Glomerular visceral epithelial cell (primary cell): ENCODE measurements around the gene HES5.

Experiments
- DNase-seq: peaks from one replicate; pipeline ENCODE4 v3.0.0-alpha.2; 2016; ENCODE audit errors: extremely low spot score

Gene HES5

GRCh38 chr1:2530513-2531361 is 674 bp upstream of the HES5 start:
- DNase-seq = no peak

- no peak for DNase-seq
These were observed 888 bp downstream of the HES5 start for GRCh38 chr1:2528966-2529783.

- DNase-seq = no peak
These were observed 1.5 kb downstream of the HES5 start for GRCh38 chr1:2528611-2528965.

GRCh38 chr1:2528016-2528415 is 2.0 kb downstream of the HES5 start:
- DNase-seq = no peak

GRCh38 chr1:2527556-2527860 is 2.6 kb downstream of the HES5 start:
- no peak for DNase-seq

GRCh38 chr1:2526824-2527555 is 3.1 kb downstream of the HES5 start:
- peak; percentile 38 for DNase-seq

- DNase-seq = peak; percentile 89
These were observed 3.9 kb downstream of the HES5 start, which contains the start of gene PANK4 for GRCh38 chr1:2525920-2526823. TSS of gene PANK4 (minus strand) at chr1:2526596. CDS start at chr1:2526587, 9 bp downstream.

GRCh38 chr1:2525572-2525919 is 4.5 kb downstream of the HES5 start:
- DNase-seq = no peak

- DNase-seq = no peak
These were observed 6.0 kb downstream of the HES5 start for GRCh38 chr1:2523891-2524609.

- DNase-seq = no peak
These were observed 6.7 kb downstream of the HES5 start for GRCh38 chr1:2523191-2523890.

- no peak for DNase-seq
These were observed 7.8 kb downstream of the HES5 start for GRCh38 chr1:2522230-2522629.

- DNase-seq = no peak
These were observed 9.3 kb downstream of the HES5 start for GRCh38 chr1:2520806-2521205.

GRCh38 chr1:2520206-2520605 is 9.9 kb downstream of the HES5 start:
- no peak for DNase-seq

GRCh38 chr1:2519729-2520128 is 10.3 kb downstream of the HES5 start:
- DNase-seq = no peak

- no peak for DNase-seq
These were observed 10.9 kb downstream of the HES5 start for GRCh38 chr1:2519029-2519685.

- DNase-seq = no peak
These were observed 11.5 kb downstream of the HES5 start for GRCh38 chr1:2518528-2518927.

GRCh38 chr1:2517966-2518365 is 12.1 kb downstream of the HES5 start:
- no peak for DNase-seq

GRCh38 chr1:2516946-2517345 is 13.1 kb downstream of the HES5 start:
- no peak for DNase-seq

GRCh38 chr1:2516124-2516523 is 13.9 kb downstream of the HES5 start:
- no peak for DNase-seq

GRCh38 chr1:2515763-2516080 is 14.3 kb downstream of the HES5 start:
- no peak for DNase-seq
